ENCODE measurements around the gene BARX2.

Gene BARX2

DNA sequence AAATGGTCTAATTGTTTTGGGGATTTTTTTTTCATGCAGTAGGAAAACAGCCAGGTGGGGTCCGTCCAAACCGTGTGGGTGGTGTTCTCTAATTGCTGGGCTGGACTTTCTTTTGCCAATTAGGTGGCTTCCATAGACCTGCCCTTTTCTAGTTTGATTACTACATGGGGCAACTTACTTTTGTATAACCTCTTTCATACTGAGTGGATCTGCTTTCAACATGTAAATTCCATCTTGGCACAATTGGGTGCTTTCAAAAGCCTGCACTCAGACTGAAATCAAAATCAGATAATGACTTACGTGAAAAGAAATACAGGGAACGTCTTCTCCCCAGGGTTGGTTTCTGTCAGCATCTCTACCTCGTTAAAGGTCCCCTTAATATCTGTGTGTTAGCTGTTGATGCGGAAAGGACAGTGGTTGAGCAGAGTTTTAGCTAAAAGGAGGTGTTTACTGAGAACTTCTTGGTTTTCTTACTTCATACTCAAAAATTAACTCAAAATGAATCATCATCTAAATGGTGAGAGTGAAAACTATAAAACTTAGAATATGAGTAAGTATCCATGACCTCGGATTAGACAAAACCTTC, 72.1 kb downstream of the BARX2 start:
- Mint-ChIP-seq H3K36me3 (ENCODE audit: low read depth) (no peaks in the 10 kb centered on the region), H3K27ac (no peak overlapping the region), H3K4me1 (ENCODE audit: low read depth) (no peaks in the 10 kb centered on the region), H3K4me3 (no peak overlapping the region), H3K27me3 (no peaks in the 10 kb centered on the region), H3K9me3 (peaks cover 21% of the 10 kb centered on the region)
- intact Hi-C loops (cut with micrococcal nuclease), result no loop called here

DNA sequence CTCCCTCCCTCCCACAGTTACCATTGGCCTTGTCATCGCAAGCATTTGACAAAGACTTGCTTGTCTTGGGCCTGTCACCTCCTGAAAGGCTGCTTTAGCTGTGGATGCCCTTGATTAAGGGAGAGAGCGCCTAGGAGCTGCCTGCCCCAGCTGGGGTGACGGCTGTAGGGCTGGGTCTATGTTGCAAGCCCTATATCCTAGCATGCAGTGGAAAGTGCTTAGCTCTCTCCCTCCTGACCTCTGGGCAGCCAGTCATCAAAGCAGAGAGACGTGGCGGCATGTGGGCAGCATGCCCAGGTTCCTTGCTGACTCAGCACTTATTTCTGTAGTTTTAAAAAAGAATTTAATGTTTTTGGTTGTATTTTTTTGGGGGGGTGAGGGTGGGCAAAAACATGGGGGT, 75.9 kb downstream of the BARX2 start:
- H3K9me3 Mint-ChIP-seq, result peaks cover 21% of the 10 kb centered on the region
- H3K4me1 Mint-ChIP-seq (ENCODE audit: low read depth), result no peaks in the 10 kb centered on the region
- H3K36me3 Mint-ChIP-seq (ENCODE audit: low read depth), result no peaks in the 10 kb centered on the region
- intact Hi-C loops (cut with micrococcal nuclease), result no loop called here
- H3K27ac Mint-ChIP-seq, result no peak overlapping the region
- H3K27me3 Mint-ChIP-seq, result no peaks in the 10 kb centered on the region
- no peak overlapping the region for H3K4me3 Mint-ChIP-seq

DNA sequence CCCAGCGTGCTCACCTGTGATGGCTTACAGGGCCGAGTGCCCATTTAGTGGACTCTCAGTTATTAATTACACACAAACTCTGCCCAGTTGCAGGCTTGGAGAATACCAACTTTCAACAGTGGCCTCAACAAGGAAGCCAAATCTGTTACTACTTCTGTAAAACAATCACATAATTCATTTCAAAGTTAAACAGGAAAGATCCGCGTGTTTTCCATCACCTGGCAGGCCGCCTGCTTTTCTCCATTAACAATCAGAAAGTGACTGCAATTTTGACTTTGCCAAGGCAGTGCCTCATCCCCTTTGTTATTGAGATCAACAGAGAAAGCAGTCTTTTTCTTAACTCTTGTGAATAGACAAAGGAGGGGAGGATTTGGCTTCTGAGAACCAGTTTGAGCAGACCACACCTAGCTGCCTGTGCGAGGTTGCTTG, 77.7 kb downstream of the BARX2 start:
- Mint-ChIP-seq H3K27ac (no peak overlapping the region), H3K27me3 (no peaks in the 10 kb centered on the region), H3K4me1 (ENCODE audit: low read depth) (no peaks in the 10 kb centered on the region), H3K4me3 (no peak overlapping the region), H3K9me3 (peaks cover 21% of the 10 kb centered on the region), H3K36me3 (ENCODE audit: low read depth) (no peaks in the 10 kb centered on the region)
- intact Hi-C loops (cut with micrococcal nuclease), result no loop called here

DNA sequence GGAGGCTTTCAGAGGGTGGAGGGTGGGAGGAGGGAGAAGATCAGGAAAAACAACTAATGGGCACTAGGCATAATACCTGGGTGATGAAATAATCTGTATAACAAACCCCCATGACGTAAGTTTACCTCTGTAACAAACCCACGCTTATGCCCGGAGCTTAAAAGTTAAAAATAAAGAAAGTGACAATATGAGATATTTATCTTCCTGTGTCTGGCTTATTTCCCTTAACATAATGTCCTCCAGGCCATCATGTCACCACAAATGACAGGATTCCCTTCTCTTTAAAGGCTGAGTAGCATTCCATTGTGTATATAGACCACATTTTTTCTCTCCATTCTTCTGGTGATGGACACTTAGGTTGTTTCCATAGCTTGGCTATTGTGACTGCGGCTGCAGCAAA, 79.5 kb downstream of the BARX2 start:
- H3K36me3 Mint-ChIP-seq (ENCODE audit: low read depth), result no peaks in the 10 kb centered on the region
- no peak overlapping the region for H3K27ac Mint-ChIP-seq
- peaks cover 9% of the 10 kb centered on the region for H3K9me3 Mint-ChIP-seq
- no peak overlapping the region for H3K4me3 Mint-ChIP-seq
- no peaks in the 10 kb centered on the region for H3K4me1 Mint-ChIP-seq (ENCODE audit: low read depth)
- H3K27me3 Mint-ChIP-seq, result no peaks in the 10 kb centered on the region
- intact Hi-C loops (cut with micrococcal nuclease), result no loop called here

DNA sequence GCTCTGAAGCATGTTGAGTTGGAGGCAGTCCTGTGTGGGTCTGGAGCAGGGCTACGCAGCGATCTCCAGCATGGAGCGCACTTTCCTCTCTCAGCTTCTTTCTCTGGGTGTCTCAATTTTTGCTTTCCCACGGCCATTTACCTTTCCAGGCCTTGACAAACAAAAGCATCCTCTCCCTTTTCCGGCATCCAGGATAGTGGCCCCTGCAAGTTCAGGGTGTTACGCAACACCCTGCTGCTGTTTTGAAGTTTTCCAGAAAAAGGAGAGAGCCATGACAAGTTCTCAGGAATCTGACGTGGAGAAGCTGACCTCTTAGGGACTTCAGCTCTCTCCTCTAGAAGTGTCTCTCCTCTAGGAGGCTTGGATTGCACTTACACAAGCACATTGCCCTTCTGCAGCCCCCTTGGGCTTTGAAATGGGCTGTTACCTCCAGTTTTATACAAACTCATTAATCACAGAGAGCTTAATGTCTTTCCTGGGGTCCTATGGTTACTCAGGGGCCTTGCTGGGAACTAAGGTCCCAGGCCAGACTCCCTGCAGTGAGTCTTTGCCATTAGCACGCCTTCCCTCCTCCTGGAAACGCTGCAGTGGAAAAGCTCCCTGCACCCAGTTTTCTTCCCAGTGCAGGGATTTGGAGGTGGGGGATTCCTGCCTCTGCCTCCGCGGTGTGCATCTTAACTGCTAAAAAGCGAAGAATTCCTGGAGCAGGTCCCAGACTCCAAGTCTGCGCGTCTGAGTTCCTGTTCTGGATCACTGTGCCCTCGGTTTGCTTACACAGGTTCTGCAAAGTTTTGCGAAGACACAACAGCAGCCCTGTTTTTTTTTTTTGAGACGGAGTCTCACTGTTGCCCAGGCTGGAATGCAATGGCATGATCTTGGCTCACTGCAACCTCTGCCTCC, 80.4 kb downstream of the BARX2 start:
- no peak overlapping the region for H3K27ac Mint-ChIP-seq
- no peak overlapping the region for H3K4me3 Mint-ChIP-seq

DNA sequence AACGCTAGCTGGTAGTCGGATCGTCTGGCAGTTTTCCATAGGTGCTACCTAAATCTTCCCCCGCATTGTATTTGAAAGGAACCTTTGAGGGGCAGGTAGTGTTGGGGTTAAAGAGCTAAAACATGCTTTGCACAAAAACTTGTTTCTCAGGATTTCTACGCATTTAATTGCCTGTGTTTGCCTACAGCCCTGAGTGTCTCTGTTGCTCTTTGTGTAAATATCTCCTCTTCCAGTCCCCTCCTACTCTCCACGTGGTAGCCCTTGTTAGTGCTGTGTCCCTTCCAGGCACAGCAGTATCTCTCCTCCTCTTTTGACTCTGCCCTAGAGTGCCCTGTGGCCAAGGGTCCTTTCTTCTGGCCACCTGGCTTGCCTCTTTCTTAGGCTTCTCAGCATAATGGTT, 81.7 kb downstream of the BARX2 start:
- intact Hi-C loops (cut with micrococcal nuclease), result no loop called here
- no peaks in the 10 kb centered on the region for H3K9me3 Mint-ChIP-seq
- H3K4me1 Mint-ChIP-seq (ENCODE audit: low read depth), result no peaks in the 10 kb centered on the region
- H3K27me3 Mint-ChIP-seq, result no peaks in the 10 kb centered on the region
- no peak overlapping the region for H3K4me3 Mint-ChIP-seq
- H3K36me3 Mint-ChIP-seq (ENCODE audit: low read depth), result no peaks in the 10 kb centered on the region
- H3K27ac Mint-ChIP-seq, result no peak overlapping the region

More for the DNA sequence above, 80.4 kb downstream of the BARX2 start:
- Mint-ChIP-seq H3K36me3 (ENCODE audit: low read depth) (no peaks in the 10 kb centered on the region), H3K9me3 (peaks cover 4% of the 10 kb centered on the region), H3K4me1 (ENCODE audit: low read depth) (no peaks in the 10 kb centered on the region), H3K27me3 (no peaks in the 10 kb centered on the region)
- intact Hi-C loops (cut with micrococcal nuclease), result no loop called here

DNA sequence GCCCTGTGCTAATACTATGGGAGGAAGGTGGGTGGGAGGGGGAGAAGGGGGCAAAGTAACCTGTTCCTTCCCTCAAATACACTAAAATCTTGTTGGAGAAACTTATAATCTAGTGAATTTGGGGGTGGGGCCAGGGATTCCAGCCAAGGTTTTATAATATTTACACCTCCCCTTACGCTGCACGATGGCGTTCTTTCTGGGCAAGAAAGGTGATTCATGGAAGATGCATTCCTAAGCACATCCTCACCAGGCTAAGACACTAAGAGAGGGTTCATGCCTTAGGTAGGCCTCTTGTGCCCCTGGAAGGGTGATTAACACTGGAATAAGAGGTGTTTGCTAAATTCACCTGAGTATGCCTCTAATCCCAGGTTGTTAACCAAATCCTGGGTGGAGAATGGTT, 82.6 kb downstream of the BARX2 start:
- Mint-ChIP-seq H3K4me1 (ENCODE audit: low read depth) (no peaks in the 10 kb centered on the region), H3K4me3 (no peak overlapping the region), H3K9me3 (no peaks in the 10 kb centered on the region), H3K27me3 (no peaks in the 10 kb centered on the region), H3K27ac (no peak overlapping the region), H3K36me3 (ENCODE audit: low read depth) (no peaks in the 10 kb centered on the region)
- intact Hi-C loops (cut with micrococcal nuclease), result no loop called here

DNA sequence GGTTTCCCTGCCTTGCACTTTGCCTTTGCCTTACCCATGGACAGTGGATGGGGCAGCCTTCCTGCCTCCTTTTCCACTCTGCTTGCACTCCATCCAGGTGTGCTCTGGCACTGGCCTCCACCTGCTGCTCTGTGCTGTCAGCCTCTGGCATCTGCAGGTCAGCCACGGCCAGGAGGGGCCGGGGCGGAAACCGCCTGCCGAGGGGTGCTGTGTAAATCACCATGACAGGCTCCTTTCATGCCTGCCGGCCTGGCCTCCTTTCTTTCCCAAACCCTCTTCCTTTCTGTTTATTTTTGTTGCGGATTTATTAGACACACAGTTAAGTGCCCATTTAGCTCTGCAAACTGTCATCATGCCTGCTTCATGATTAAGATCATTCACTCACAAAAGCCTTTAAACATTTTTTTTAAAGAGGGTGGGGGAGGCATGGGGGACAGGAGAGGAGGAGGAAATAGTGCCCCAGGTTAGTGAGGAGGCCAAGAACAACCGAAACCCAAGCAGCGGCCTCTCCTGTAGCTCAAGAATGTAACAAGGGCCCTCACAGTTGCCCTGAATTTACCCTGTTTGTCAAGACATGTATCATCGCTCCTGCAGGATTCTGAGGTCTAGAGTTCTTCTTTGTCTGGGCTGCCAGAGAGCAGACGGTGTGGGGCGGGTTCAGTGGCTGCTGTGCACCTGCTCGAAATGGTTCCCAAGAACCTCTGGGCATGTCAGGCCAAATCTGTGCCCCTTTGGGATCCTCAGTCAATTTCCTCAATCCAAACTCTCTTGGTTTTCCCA, 83.3 kb downstream of the BARX2 start:
- Mint-ChIP-seq H3K4me3 (no peak overlapping the region), H3K27me3 (no peaks in the 10 kb centered on the region), H3K36me3 (ENCODE audit: low read depth) (no peaks in the 10 kb centered on the region), H3K4me1 (ENCODE audit: low read depth) (no peaks in the 10 kb centered on the region), H3K9me3 (no peaks in the 10 kb centered on the region), H3K27ac (no peak overlapping the region)
- intact Hi-C loops (cut with micrococcal nuclease), result no loop called here

DNA sequence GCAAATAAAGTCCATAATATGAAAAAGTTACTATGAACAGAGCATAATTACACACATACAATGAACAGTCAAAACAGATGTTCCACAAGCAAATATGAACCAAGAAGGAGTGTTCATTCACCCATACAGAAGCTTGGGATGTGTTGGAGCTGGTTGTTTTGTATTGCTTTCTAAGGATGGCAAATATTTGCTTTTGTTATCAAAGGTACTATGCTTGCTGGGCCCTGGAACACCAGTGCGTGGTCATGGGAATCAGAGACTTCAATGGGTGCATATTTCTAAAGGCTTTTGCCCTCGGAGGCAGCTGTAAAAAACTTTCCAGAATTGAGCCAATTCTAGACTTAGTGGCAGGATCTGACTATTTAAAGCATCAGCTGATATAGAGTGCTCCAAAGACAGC, 85.1 kb downstream of the BARX2 start:
- no peak overlapping the region for H3K27ac Mint-ChIP-seq
- no peaks in the 10 kb centered on the region for H3K27me3 Mint-ChIP-seq
- intact Hi-C loops (cut with micrococcal nuclease), result no loop called here
- H3K4me3 Mint-ChIP-seq, result no peak overlapping the region
- H3K9me3 Mint-ChIP-seq, result no peaks in the 10 kb centered on the region
- no peaks in the 10 kb centered on the region for H3K36me3 Mint-ChIP-seq (ENCODE audit: low read depth)
- no peaks in the 10 kb centered on the region for H3K4me1 Mint-ChIP-seq (ENCODE audit: low read depth)

DNA sequence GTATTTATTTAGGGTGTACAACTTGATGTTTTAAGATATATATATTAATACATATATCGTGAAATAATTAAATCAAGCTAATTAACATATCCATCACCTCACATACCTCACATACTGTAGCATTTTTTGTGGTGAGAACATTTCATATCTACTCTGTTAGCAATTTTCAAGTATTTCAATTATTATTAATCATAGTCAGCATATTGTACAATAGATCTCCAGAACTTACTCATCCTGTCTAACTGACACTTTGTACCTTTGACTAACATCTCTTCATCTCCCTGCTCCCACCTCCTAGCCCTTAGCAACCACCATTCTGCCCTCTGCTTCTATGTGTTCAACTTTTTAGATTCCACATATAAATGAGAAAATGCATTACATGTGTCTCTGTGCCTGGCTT, 108.4 kb downstream of the BARX2 start:
- H3K4me3 Mint-ChIP-seq, result no peak overlapping the region
- H3K27me3 Mint-ChIP-seq, result no peaks in the 10 kb centered on the region
- intact Hi-C loops (cut with micrococcal nuclease), result no loop called here
- H3K36me3 Mint-ChIP-seq (ENCODE audit: low read depth), result no peaks in the 10 kb centered on the region
- no peak overlapping the region for H3K27ac Mint-ChIP-seq
- no peaks in the 10 kb centered on the region for H3K4me1 Mint-ChIP-seq (ENCODE audit: low read depth)
- peaks cover 6% of the 10 kb centered on the region for H3K9me3 Mint-ChIP-seq

DNA sequence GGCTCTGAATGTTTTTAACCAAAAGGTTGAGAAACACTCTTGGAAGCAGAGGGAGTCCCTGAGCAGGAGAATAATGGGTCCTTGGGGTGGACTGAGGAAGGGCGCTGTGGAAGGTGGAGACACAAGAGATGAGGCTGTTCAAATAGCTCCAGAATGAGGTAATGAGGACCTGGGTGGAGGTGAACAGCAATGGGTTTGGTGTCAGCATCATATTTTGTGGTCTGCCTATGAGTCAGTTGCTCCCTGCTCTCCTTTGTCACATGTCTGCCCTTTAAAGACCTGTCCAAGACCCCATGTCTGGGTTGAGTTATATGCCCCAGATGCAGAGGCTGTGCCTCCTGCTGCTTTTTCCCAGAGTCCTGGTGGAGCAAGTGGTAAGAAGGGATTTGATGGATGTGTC, 113.6 kb downstream of the BARX2 start:
- H3K9me3 Mint-ChIP-seq, result peaks cover under 1% of the 10 kb centered on the region
- H3K4me1 Mint-ChIP-seq (ENCODE audit: low read depth), result no peaks in the 10 kb centered on the region
- intact Hi-C loops (cut with micrococcal nuclease), result no loop called here
- H3K36me3 Mint-ChIP-seq (ENCODE audit: low read depth), result no peaks in the 10 kb centered on the region
- no peak overlapping the region for H3K4me3 Mint-ChIP-seq
- H3K27me3 Mint-ChIP-seq, result no peaks in the 10 kb centered on the region
- H3K27ac Mint-ChIP-seq, result no peak overlapping the region

DNA sequence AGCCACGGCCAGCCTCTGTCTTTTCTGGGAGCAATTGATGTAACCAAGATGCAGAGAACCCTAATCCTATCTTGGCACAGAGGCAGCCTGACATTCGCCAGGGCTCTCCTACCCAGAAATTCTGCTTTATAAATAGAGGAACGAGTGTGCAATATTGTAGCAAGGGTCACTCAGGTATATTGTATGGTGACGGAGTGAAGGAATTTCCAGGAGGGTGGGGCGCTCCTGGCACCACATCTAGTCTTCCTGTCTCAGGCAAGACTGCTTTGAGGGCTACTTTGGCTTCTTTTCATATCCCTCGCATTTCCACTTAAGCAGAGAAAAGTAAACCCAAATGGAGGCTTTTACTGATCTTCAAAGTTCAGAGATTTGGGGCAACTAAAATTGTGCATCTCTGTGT, 114.4 kb downstream of the BARX2 start:
- no peaks in the 10 kb centered on the region for H3K27me3 Mint-ChIP-seq
- no peaks in the 10 kb centered on the region for H3K36me3 Mint-ChIP-seq (ENCODE audit: low read depth)
- intact Hi-C loops (cut with micrococcal nuclease), result no loop called here
- H3K4me3 Mint-ChIP-seq, result no peak overlapping the region
- H3K9me3 Mint-ChIP-seq, result peaks cover 8% of the 10 kb centered on the region
- H3K4me1 Mint-ChIP-seq (ENCODE audit: low read depth), result no peaks in the 10 kb centered on the region
- no peak overlapping the region for H3K27ac Mint-ChIP-seq

DNA sequence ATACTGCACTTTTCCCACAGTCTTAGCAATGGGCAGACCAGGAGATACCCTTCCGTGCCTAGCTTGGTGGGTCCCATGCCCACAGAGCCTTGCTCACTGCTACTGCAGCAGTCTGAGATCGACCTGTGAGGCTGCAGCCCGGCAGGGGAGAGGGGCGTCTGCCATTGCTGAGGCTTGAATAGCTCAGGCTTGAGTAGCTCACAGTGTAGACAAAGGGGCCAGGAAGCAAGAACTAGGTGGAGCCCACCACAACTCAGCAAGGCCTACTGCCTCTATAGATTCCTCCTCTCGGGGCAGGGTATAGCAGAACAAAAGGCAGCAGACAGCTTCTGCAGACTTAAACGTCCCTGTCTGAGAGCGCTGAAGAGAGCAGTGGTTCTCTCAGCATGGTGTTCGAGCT, 118.1 kb downstream of the BARX2 start:
- Mint-ChIP-seq H3K4me3 (no peak overlapping the region), H3K9me3 (peaks cover 29% of the 10 kb centered on the region), H3K27ac (no peak overlapping the region), H3K4me1 (ENCODE audit: low read depth) (no peaks in the 10 kb centered on the region), H3K36me3 (ENCODE audit: low read depth) (no peaks in the 10 kb centered on the region), H3K27me3 (no peaks in the 10 kb centered on the region)
- intact Hi-C loops (cut with micrococcal nuclease), result no loop called here

Data from dendritic cell treated with granulocyte-macrophage colony-stimulating factor and Interleukin-4, amounts not matched to agents 40 ng/mL and 50 ng/mL, for 4 days (primary cell).